GM23338 (cell line): ENCODE results near the gene KCNH6. TPM values are rescaled to one million over a fixed set of nuclear protein-coding genes. Genes with fewer than 3 reads are reported as not detected.

Experiments
- ATAC-seq: fragments of 200-7000 bp; cut with Tn5 transposase; 3 replicates; pipeline ENCODE4 v1.9.1; 2020
- DNase-seq: peaks from one replicate; pipeline ENCODE4 v3.0.0-alpha.2; 2015; ENCODE audit warnings: low spot score
- H2AFZ ChIP-seq: fragments of 200-600 bp; sonication (generic); 2 replicates; pipeline ENCODE4 v1.8.0; 2016; ENCODE audit warnings: antibody characterized with exemption, mild to moderate bottlenecking, moderate library complexity
- H3F3A ChIP-seq: fragments of 200-600 bp; sonication (generic); replicated peaks from 2 replicates; pipeline ENCODE4 v1.8.0; 2017; ENCODE audit warnings: antibody characterized with exemption, mixed run types, low read depth
- H3K27ac ChIP-seq: fragments of 200-600 bp; sonication (generic); 2 replicates; pipeline ENCODE4 v1.6.1; 2016; ENCODE audit warnings: low read depth
- H3K27me3 ChIP-seq: fragments of 200-600 bp; sonication (generic); 2 replicates; pipeline ENCODE4 v1.8.0; 2016; ENCODE audit warnings: mild to moderate bottlenecking, mixed run types, moderate library complexity; ENCODE audit not compliant: insufficient read depth
- H3K36me3 ChIP-seq: fragments of 200-600 bp; sonication (generic); 2 replicates; pipeline ENCODE4 v1.8.0; 2016; ENCODE audit warnings: mild to moderate bottlenecking; ENCODE audit not compliant: insufficient read depth
- H3K4me1 ChIP-seq: fragments of 200-600 bp; sonication (generic); 2 replicates; pipeline ENCODE4 v1.8.0; 2016; ENCODE audit warnings: mild to moderate bottlenecking, moderate library complexity; ENCODE audit not compliant: insufficient read depth
- H3K4me2 ChIP-seq: fragments of 200-600 bp; sonication (generic); 2 replicates; pipeline ENCODE4 v1.7.1; 2017; ENCODE audit warnings: mixed run types
- H3K4me3 ChIP-seq: fragments of 200-600 bp; sonication (generic); 2 replicates; pipeline ENCODE4 v1.6.1; 2016; ENCODE audit warnings: mixed run types
- H3K79me2 ChIP-seq: fragments of 200-600 bp; sonication (generic); replicated peaks from 2 replicates; pipeline ENCODE4 v1.8.0; 2017; ENCODE audit warnings: mild to moderate bottlenecking; ENCODE audit not compliant: insufficient read depth
- H3K9me2 ChIP-seq: fragments of 200-600 bp; sonication (generic); 2 replicates; pipeline ENCODE4 v1.8.0; 2017; ENCODE audit not compliant: insufficient read depth
- H4K20me1 ChIP-seq: fragments of 200-600 bp; sonication (generic); replicated peaks from 2 replicates; pipeline ENCODE4 v1.8.0; 2017; ENCODE audit warnings: mild to moderate bottlenecking; ENCODE audit not compliant: insufficient read depth
- H3K27ac Mint-ChIP-seq: 2 replicates; pipeline ENCODE4 v1.8.0; 2020; ENCODE audit warnings: inconsistent platforms, mild to moderate bottlenecking, moderate library complexity, mixed read lengths
- H3K27me3 Mint-ChIP-seq: 3 replicates; pipeline ENCODE4 v1.8.0; 2022; ENCODE audit warnings: low read depth, mild to moderate bottlenecking, moderate library complexity, mixed read lengths, inconsistent platforms; ENCODE audit not compliant: insufficient read depth, poor library complexity
- H3K36me3 Mint-ChIP-seq: 3 replicates; pipeline ENCODE4 v1.8.0; 2021; ENCODE audit warnings: low read depth, mild to moderate bottlenecking, inconsistent platforms, moderate library complexity, mixed read lengths
- H3K4me1 Mint-ChIP-seq: 3 replicates; pipeline ENCODE4 v1.8.0; 2020; ENCODE audit warnings: mild to moderate bottlenecking, inconsistent platforms, mixed read lengths
- H3K4me3 Mint-ChIP-seq: 3 replicates; pipeline ENCODE4 v1.8.0; 2021; ENCODE audit warnings: moderate library complexity, mild to moderate bottlenecking, inconsistent platforms, mixed read lengths
- H3K9me3 Mint-ChIP-seq: 3 replicates; pipeline ENCODE4 v1.8.0; 2020; ENCODE audit warnings: moderate library complexity, mild to moderate bottlenecking, inconsistent platforms, mixed read lengths
- CREB1 ChIP-seq: fragments of 250-450 bp; sonication (Bioruptor Pico); IDR thresholded peaks from 2 replicates; pipeline ENCODE4 v1.5.0; 2020; ENCODE audit warnings: low read depth, mild to moderate bottlenecking, moderate library complexity
- CTCF ChIP-seq, 2 experiments: fragments of 200-600 bp in 1 of 2; sonication (generic) in 1 of 2; conservative IDR thresholded peaks; 2 replicates each; pipeline versions ENCODE4 v1.5.1 to v1.6.1; 2016 to 2017; ENCODE audit warnings: antibody characterized with exemption in 2 of 2, low read depth in 2 of 2, mild to moderate bottlenecking in 2 of 2, moderate library complexity in 1 of 2
- ETS1 ChIP-seq: IDR thresholded peaks from 2 replicates; pipeline ENCODE4 v1.6.1; 2016; ENCODE audit warnings: antibody characterized with exemption
- EZH2 ChIP-seq: fragments of 200-600 bp; sonication (generic); IDR thresholded peaks from one replicate; pipeline ENCODE4 v1.8.0; 2017; ENCODE audit warnings: antibody characterized with exemption, mild to moderate bottlenecking, low read depth; ENCODE audit not compliant: unreplicated experiment
- EZH2phosphoT487 ChIP-seq: fragments of 200-600 bp; sonication (generic); IDR thresholded peaks from one replicate; pipeline ENCODE4 v1.8.1; 2018; ENCODE audit warnings: antibody characterized with exemption; ENCODE audit not compliant: unreplicated experiment
- JUNB ChIP-seq: IDR thresholded peaks from one replicate; pipeline ENCODE4 v1.6.1; 2016; ENCODE audit warnings: antibody characterized with exemption; ENCODE audit not compliant: unreplicated experiment
- NANOG ChIP-seq: IDR thresholded peaks from 2 replicates; pipeline ENCODE4 v1.6.1; 2016; ENCODE audit warnings: antibody characterized with exemption, borderline replicate concordance
- POLR2AphosphoS5 ChIP-seq: IDR thresholded peaks from 2 replicates; pipeline ENCODE4 v1.6.1; 2016; ENCODE audit warnings: antibody characterized with exemption, low read depth
- REST ChIP-seq: IDR thresholded peaks from one replicate; pipeline ENCODE4 v1.6.1; 2018; ENCODE audit warnings: antibody characterized with exemption; ENCODE audit not compliant: unreplicated experiment
- STAT1 ChIP-seq: IDR thresholded peaks from one replicate; pipeline ENCODE4 v1.6.1; 2016; ENCODE audit warnings: antibody characterized with exemption; ENCODE audit not compliant: unreplicated experiment
- ZNF114 ChIP-seq: fragments of 250-450 bp; sonication (Bioruptor Pico); IDR thresholded peaks from 2 replicates; pipeline ENCODE4 v1.5.0; 2020; ENCODE audit warnings: mild to moderate bottlenecking, moderate library complexity
- ZNF331 ChIP-seq: fragments of 250-450 bp; sonication (Bioruptor Pico); IDR thresholded peaks from 2 replicates; pipeline ENCODE4 v1.5.0; 2020; ENCODE audit warnings: low read depth, mild to moderate bottlenecking, moderate library complexity
- polyA plus RNA-seq: library from polyadenylated mRNA; unstranded; fragments of >200 nt; fragmentation: Nextera tagmentation; extraction: Ambion mirVana; gene quantifications from 2 replicates; pipeline ENCODE4 v1.2.1, GENCODE V29; 2016
- total RNA-seq: library from RNA; depleted of rRNA; stranded (reverse); fragments of >200 nt; shearing (Covaris generic); gene quantifications from 2 replicates; pipeline ENCODE4 v1.2.3, GENCODE V29; 2014
- TF ChIP-seq, protein P1 (sequence below): fragments of 250-450 bp; sonication (Bioruptor Pico); IDR thresholded peaks from 2 replicates; pipeline ENCODE4 v1.5.0; 2020; ENCODE audit warnings: mild to moderate bottlenecking, moderate library complexity

The KCNH6 gene
- total and polyA plus RNA-seq, 2 experiments from 2014 or later: 1.3 to 2.8 TPM

- Mint-ChIP-seq H3K4me3 (no peak overlapping the region), H3K27ac (no peak overlapping the region; the same call in 1 of the 2 replicates), H3K4me1 (peaks cover 29% of the 10 kb centered on the region), H3K9me3 (no peaks in the 10 kb centered on the region; the same call in 2 of the 3 replicates), H3K27me3 (peaks cover 9% of the 10 kb centered on the region), H3K36me3 (no peaks in the 10 kb centered on the region)
- no peak overlapping the region for H3K4me3 ChIP-seq
- no peaks in the 10 kb centered on the region for H4K20me1 ChIP-seq
- no peaks in the 10 kb centered on the region for H3K79me2 ChIP-seq
- no peak overlapping the region for H2AFZ ChIP-seq
- H3K27me3 ChIP-seq: no peaks in the 10 kb centered on the region
- no peak for TF ChIP-seq JUNB
- TF ChIP-seq NANOG: no peak
- no peak for TF ChIP-seq EZH2
- TF ChIP-seq CREB1 (CRISPR knock-in tag): no peak
- no peak for TF ChIP-seq REST
- no peak for TF ChIP-seq CTCF (conservative IDR thresholded peaks at IDR 0.05; ENCODE audit: low read depth in 2 of 2)
- TF ChIP-seq, protein P1, sequence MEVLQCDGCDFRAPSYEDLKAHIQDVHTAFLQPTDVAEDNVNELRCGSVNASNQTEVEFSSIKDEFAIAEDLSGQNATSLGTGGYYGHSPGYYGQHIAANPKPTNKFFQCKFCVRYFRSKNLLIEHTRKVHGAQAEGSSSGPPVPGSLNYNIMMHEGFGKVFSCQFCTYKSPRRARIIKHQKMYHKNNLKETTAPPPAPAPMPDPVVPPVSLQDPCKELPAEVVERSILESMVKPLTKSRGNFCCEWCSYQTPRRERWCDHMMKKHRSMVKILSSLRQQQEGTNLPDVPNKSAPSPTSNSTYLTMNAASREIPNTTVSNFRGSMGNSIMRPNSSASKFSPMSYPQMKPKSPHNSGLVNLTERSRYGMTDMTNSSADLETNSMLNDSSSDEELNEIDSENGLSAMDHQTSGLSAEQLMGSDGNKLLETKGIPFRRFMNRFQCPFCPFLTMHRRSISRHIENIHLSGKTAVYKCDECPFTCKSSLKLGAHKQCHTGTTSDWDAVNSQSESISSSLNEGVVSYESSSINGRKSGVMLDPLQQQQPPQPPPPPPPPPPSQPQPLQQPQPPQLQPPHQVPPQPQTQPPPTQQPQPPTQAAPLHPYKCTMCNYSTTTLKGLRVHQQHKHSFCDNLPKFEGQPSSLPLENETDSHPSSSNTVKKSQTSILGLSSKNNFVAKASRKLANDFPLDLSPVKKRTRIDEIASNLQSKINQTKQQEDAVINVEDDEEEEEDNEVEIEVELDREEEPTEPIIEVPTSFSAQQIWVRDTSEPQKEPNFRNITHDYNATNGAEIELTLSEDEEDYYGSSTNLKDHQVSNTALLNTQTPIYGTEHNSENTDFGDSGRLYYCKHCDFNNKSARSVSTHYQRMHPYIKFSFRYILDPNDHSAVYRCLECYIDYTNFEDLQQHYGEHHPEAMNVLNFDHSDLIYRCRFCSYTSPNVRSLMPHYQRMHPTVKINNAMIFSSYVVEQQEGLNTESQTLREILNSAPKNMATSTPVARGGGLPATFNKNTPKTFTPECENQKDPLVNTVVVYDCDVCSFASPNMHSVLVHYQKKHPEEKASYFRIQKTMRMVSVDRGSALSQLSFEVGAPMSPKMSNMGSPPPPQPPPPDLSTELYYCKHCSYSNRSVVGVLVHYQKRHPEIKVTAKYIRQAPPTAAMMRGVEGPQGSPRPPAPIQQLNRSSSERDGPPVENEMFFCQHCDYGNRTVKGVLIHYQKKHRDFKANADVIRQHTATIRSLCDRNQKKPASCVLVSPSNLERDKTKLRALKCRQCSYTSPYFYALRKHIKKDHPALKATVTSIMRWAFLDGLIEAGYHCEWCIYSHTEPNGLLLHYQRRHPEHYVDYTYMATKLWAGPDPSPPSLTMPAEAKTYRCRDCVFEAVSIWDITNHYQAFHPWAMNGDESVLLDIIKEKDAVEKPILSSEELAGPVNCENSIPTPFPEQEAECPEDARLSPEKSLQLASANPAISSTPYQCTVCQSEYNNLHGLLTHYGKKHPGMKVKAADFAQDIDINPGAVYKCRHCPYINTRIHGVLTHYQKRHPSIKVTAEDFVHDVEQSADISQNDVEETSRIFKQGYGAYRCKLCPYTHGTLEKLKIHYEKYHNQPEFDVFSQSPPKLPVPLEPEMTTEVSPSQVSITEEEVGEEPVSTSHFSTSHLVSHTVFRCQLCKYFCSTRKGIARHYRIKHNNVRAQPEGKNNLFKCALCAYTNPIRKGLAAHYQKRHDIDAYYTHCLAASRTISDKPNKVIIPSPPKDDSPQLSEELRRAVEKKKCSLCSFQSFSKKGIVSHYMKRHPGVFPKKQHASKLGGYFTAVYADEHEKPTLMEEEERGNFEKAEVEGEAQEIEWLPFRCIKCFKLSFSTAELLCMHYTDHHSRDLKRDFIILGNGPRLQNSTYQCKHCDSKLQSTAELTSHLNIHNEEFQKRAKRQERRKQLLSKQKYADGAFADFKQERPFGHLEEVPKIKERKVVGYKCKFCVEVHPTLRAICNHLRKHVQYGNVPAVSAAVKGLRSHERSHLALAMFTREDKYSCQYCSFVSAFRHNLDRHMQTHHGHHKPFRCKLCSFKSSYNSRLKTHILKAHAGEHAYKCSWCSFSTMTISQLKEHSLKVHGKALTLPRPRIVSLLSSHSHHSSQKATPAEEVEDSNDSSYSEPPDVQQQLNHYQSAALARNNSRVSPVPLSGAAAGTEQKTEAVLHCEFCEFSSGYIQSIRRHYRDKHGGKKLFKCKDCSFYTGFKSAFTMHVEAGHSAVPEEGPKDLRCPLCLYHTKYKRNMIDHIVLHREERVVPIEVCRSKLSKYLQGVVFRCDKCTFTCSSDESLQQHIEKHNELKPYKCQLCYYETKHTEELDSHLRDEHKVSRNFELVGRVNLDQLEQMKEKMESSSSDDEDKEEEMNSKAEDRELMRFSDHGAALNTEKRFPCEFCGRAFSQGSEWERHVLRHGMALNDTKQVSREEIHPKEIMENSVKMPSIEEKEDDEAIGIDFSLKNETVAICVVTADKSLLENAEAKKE: no peak
- TF ChIP-seq EZH2phosphoT487: no peak
- TF ChIP-seq ZNF331 (CRISPR knock-in tag): no peak
- TF ChIP-seq ZNF114 (CRISPR knock-in tag): no peak
- no peak for TF ChIP-seq STAT1
- no peak for TF ChIP-seq POLR2AphosphoS5
- no peak for TF ChIP-seq ETS1
- H3K36me3 ChIP-seq: no peaks in the 10 kb centered on the region
- no peaks in the 10 kb centered on the region for H3K9me2 ChIP-seq
- ATAC-seq (no peak), DNase-seq (peak; percentile 19)
- H3K4me1 ChIP-seq: 0 out of 2 replicates have a peak, but pooled peaks cover 4% of the 10 kb centered on the region
- H3K4me2 ChIP-seq: peak overlapping the region; percentile 32; the same call in 1 of the 2 replicates
- H3F3A ChIP-seq: no peaks in the 10 kb centered on the region
- no peak overlapping the region for H3K27ac ChIP-seq
Measured at GRCh38 chr17:63519972-63520882, 2.9 kb upstream of the KCNH6 start.
